HG03457 (cell line): ENCODE measurements around the gene COX8A.

Experiments
- ATAC-seq: cut with Tn5 transposase; IDR thresholded peaks from one replicate; pipeline ENCODE4 v1.9.1; 2021; ENCODE audit warnings: moderate number of reproducible peaks; ENCODE audit not compliant: unreplicated experiment

The COX8A gene

DNA sequence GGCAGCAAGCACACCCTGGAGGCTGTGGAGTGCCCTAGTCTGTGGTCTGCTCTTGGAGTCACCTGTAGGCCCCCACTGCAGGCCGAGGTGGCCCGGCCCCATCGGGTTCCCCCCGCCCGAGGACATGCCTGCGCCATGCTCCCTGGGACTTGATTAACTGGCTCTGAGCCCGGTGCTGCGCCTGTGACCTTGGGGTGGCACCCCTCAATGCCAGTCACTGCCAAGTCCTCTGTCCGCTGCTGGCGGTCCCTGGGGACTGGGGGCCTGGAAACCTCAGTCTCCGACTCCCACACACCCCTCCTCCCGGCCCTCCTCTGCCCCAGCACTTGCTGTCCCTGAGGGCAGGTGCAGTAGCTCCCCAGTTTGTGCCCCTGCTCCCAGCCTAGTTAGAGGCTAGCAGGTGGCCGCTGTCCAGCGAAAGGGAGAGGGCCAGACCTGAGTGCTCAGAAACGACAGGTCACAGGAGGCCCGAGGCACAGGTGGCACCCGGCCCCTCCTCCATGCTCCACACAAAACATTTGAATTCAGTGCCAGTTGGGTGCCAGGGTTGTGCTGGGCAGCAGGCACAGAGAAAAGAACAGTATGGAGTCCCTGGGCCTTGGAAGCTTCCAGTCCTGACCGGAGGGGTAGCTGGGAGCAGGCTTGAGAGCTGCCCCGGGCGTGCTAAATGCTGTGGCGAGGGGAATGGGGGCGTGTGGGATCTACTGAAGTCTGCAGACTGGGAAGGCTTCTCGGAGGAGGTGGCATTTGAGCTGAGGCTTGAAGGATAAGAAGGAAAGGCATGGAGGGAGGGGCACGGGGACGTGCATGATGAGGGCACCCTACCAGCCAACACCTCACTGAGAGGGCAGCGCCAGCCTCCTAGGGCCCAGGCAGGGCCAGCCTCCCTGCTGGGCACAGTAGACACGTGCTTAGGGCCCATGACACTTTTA is 45.0 kb downstream of the COX8A start:
- no peak for ATAC-seq

DNA sequence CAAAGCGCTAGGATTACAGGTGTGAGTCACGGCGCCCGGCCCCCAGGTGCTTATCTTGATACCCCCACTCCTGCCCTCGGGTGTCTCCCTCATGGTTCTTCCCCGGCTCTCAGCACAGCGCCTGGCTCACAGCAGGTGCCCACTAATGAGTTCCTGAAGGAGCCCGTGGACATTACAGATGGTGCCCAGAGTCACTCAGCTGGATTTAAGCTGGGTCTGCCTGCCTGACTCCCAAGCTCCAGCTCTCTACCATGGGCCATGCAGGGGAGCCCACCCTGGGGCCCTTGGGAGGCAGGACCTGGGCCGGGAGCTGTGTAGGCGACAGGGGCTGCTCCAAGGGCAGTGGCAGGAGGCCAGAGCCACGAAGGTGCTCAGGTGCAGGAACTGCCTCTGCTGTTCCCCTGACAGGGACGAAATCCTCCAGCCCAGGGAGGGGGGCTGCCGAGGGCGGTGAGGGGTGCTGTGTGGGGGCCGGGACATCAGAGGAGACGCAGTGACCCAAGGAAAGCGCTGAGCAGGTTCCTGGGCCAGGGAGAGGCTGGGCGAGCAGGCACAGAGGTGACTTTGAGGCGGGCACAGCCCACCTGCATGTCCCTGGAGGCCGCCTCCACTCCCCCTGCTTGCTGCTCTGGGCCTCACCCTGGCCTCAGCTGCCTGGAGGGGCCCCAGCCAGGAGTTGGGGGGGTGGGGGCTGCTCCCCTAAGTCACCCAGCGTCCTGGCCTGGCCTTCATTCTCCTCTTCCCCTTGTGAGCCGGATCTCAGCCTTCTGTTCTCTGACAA is 46.7 kb downstream of the COX8A start:
- ATAC-seq, result no peak

- ATAC-seq, result no peak
Measured at GRCh38 chr11:64021757-64022093, 47.3 kb downstream of the COX8A start.

- ATAC-seq, result no peak
Measured at GRCh38 chr11:64022125-64022784, 47.8 kb downstream of the COX8A start.

- no peak for ATAC-seq
Measured at GRCh38 chr11:64023712-64024710, 49.6 kb downstream of the COX8A start.

- ATAC-seq, result no peak
Measured at GRCh38 chr11:64025205-64025604, 50.8 kb downstream of the COX8A start.
